Astrocyte (in vitro differentiated cells and primary cell): Measurements from ENCODE around the gene ENHO. TPM values are rescaled to one million over a fixed set of nuclear protein-coding genes. Genes with fewer than 3 reads are reported as not detected.

Source experiments
- DNase-seq: peaks from one replicate; pipeline ENCODE4 v3.0.0-alpha.2; 2010; ENCODE audit warnings: low read depth
- FAIRE-seq: peaks from 2 replicates; lab custom pipeline; 2011; peaks lifted over from hg19 to GRCh38; lab: Jason Lieb, UNC
- H2AFZ ChIP-seq: 2 replicates; pipeline ENCODE4 v1.6.0; 2012; ENCODE audit warnings: low read depth, low read length, inconsistent platforms
- H3K27ac ChIP-seq: 2 replicates; pipeline ENCODE4 v1.5.1; 2011; ENCODE audit warnings: low read depth, low read length, inconsistent platforms
- H3K27me3 ChIP-seq: 2 replicates; pipeline ENCODE4 v1.6.0; 2011; ENCODE audit warnings: low read length, inconsistent platforms; ENCODE audit not compliant: insufficient read depth
- H3K36me3 ChIP-seq: 2 replicates; pipeline ENCODE4 v1.5.1; 2011; ENCODE audit warnings: low read length, inconsistent platforms; ENCODE audit not compliant: insufficient read depth
- H3K4me1 ChIP-seq: 2 replicates; pipeline ENCODE4 v1.5.1; 2011; ENCODE audit warnings: low read length, inconsistent platforms; ENCODE audit not compliant: insufficient read depth
- H3K4me2 ChIP-seq: 2 replicates; pipeline ENCODE4 v1.6.0; 2012; ENCODE audit warnings: low read length, inconsistent platforms
- H3K4me3 ChIP-seq: 2 replicates; pipeline ENCODE4 v1.5.1; 2011; ENCODE audit warnings: low read depth, mild to moderate bottlenecking, low read length, inconsistent platforms; ENCODE audit not compliant: insufficient read depth
- H3K79me2 ChIP-seq: 2 replicates; pipeline ENCODE4 v1.6.0; 2012; ENCODE audit warnings: mild to moderate bottlenecking, low read length, inconsistent platforms; ENCODE audit not compliant: insufficient read depth
- H3K9ac ChIP-seq: 2 replicates; pipeline ENCODE4 v1.6.0; 2012; ENCODE audit warnings: mild to moderate bottlenecking, low read length, inconsistent platforms
- H3K9me3 ChIP-seq: 2 replicates; pipeline ENCODE4 v1.5.1; 2012; ENCODE audit warnings: low read depth, mild to moderate bottlenecking, low read length, inconsistent platforms; ENCODE audit not compliant: insufficient read depth
- H4K20me1 ChIP-seq: 2 replicates; pipeline ENCODE4 v1.6.0; 2012; ENCODE audit warnings: low read length, inconsistent platforms; ENCODE audit not compliant: insufficient read depth
- H3K27ac Mint-ChIP-seq: one replicate; pipeline ENCODE4 v1.8.0; 2021; ENCODE audit warnings: mild to moderate bottlenecking, mixed read lengths; ENCODE audit not compliant: unreplicated experiment
- H3K27me3 Mint-ChIP-seq: one replicate; pipeline ENCODE4 v1.8.0; 2021; ENCODE audit warnings: low read depth, mixed read lengths; ENCODE audit not compliant: unreplicated experiment
- H3K36me3 Mint-ChIP-seq: one replicate; pipeline ENCODE4 v1.8.0; 2021; ENCODE audit warnings: low read depth, mixed read lengths; ENCODE audit not compliant: unreplicated experiment
- H3K4me1 Mint-ChIP-seq: one replicate; pipeline ENCODE4 v1.8.0; 2021; ENCODE audit warnings: low read depth, mixed read lengths; ENCODE audit not compliant: unreplicated experiment
- H3K4me3 Mint-ChIP-seq: one replicate; pipeline ENCODE4 v1.8.0; 2021; ENCODE audit warnings: mild to moderate bottlenecking, moderate library complexity, mixed read lengths; ENCODE audit not compliant: unreplicated experiment
- H3K9me3 Mint-ChIP-seq: one replicate; pipeline ENCODE4 v1.8.0; 2021; ENCODE audit warnings: mild to moderate bottlenecking, mixed read lengths; ENCODE audit not compliant: unreplicated experiment
- CTCF ChIP-seq: IDR thresholded peaks from 2 replicates; pipeline ENCODE4 v1.5.1; 2011; ENCODE audit warnings: low read depth, mild to moderate bottlenecking, inconsistent platforms, low read length, moderate library complexity; ENCODE audit not compliant: insufficient read depth
- EZH2 ChIP-seq: IDR thresholded peaks from 2 replicates; pipeline ENCODE4 v1.6.1; 2012; ENCODE audit warnings: mild to moderate bottlenecking, low read length, inconsistent platforms; ENCODE audit not compliant: insufficient read depth
- total RNA-seq: library from RNA; stranded (reverse); gene quantifications from 2 replicates; pipeline ENCODE4 v1.2.1, GENCODE V29; 2021

Gene ENHO
- total RNA-seq, 1 donor from 2014 or later = 1.1 TPM

- no peak overlapping the region for H3K4me3 ChIP-seq
- no peaks in the 10 kb centered on the region for H3K4me1 Mint-ChIP-seq
- H3K36me3 Mint-ChIP-seq = no peaks in the 10 kb centered on the region
- FAIRE-seq (no peak), DNase-seq (no peak)
- H3K27ac Mint-ChIP-seq = no peak overlapping the region
- H3K9me3 Mint-ChIP-seq = peaks cover 2% of the 10 kb centered on the region
- no peak overlapping the region for H3K4me3 Mint-ChIP-seq
- H3K27ac ChIP-seq = no peak overlapping the region
- no peaks in the 10 kb centered on the region for H3K36me3 ChIP-seq
- H3K79me2 ChIP-seq = no peaks in the 10 kb centered on the region
- H4K20me1 ChIP-seq = no peaks in the 10 kb centered on the region
- peaks cover 21% of the 10 kb centered on the region for H3K27me3 Mint-ChIP-seq
- H3K4me1 ChIP-seq = no peaks in the 10 kb centered on the region
- H3K9ac ChIP-seq = no peak overlapping the region
- no peak overlapping the region for H2AFZ ChIP-seq
- H3K9me3 ChIP-seq = no peaks in the 10 kb centered on the region
- no peak overlapping the region for H3K4me2 ChIP-seq
- TF ChIP-seq EZH2 (no peak), CTCF (no peak)
- H3K27me3 ChIP-seq = peaks cover 14% of the 10 kb centered on the region
These were observed 43.3 kb downstream of the ENHO start for GRCh38 chr9:34479431-34479866.

- Histone ChIP-seq H3K4me1 (no peaks in the 10 kb centered on the region), H3K79me2 (no peaks in the 10 kb centered on the region), H2AFZ (no peak overlapping the region), H3K9me3 (no peaks in the 10 kb centered on the region), H3K9ac (no peak overlapping the region), H3K27me3 (peaks cover 14% of the 10 kb centered on the region), H3K4me3 (no peak overlapping the region), H3K4me2 (no peak overlapping the region), H3K27ac (no peak overlapping the region), H3K36me3 (no peaks in the 10 kb centered on the region), H4K20me1 (no peaks in the 10 kb centered on the region)
- Mint-ChIP-seq H3K9me3 (peaks cover 2% of the 10 kb centered on the region), H3K4me3 (no peak overlapping the region), H3K36me3 (no peaks in the 10 kb centered on the region), H3K27me3 (peaks cover 21% of the 10 kb centered on the region), H3K27ac (no peak overlapping the region), H3K4me1 (no peaks in the 10 kb centered on the region)
- DNase-seq = no peak
- TF ChIP-seq CTCF = no peak
- no peak for TF ChIP-seq EZH2
- FAIRE-seq = no peak
These were observed 45.2 kb downstream of the ENHO start for GRCh38 chr9:34477541-34477940.

- no peak for DNase-seq
- TF ChIP-seq CTCF = no peak
- no peak for TF ChIP-seq EZH2
- H3K36me3 Mint-ChIP-seq = no peaks in the 10 kb centered on the region
- H3K4me3 Mint-ChIP-seq = no peak overlapping the region
- H3K27me3 Mint-ChIP-seq = peaks cover 21% of the 10 kb centered on the region
- Histone ChIP-seq H3K36me3 (no peaks in the 10 kb centered on the region), H3K79me2 (no peaks in the 10 kb centered on the region), H2AFZ (no peak overlapping the region), H3K9me3 (no peaks in the 10 kb centered on the region), H3K4me3 (no peak overlapping the region), H3K4me1 (no peaks in the 10 kb centered on the region), H3K27me3 (peaks cover 14% of the 10 kb centered on the region), H3K27ac (no peak overlapping the region), H3K9ac (no peak overlapping the region), H4K20me1 (no peaks in the 10 kb centered on the region), H3K4me2 (no peak overlapping the region)
- no peak for FAIRE-seq
- no peaks in the 10 kb centered on the region for H3K9me3 Mint-ChIP-seq
- H3K4me1 Mint-ChIP-seq = no peaks in the 10 kb centered on the region
- no peak overlapping the region for H3K27ac Mint-ChIP-seq
These were observed 47.7 kb downstream of the ENHO start for GRCh38 chr9:34475097-34475496.
